ENCODE results near the gene QSOX2. TPM values are rescaled to one million over a fixed set of nuclear protein-coding genes. Genes with fewer than 3 reads are reported as not detected.

The QSOX2 gene
- total RNA-seq, 4 donors from 2014 or later, result 2.9 to 7.1 (median 5.5) TPM

DNA sequence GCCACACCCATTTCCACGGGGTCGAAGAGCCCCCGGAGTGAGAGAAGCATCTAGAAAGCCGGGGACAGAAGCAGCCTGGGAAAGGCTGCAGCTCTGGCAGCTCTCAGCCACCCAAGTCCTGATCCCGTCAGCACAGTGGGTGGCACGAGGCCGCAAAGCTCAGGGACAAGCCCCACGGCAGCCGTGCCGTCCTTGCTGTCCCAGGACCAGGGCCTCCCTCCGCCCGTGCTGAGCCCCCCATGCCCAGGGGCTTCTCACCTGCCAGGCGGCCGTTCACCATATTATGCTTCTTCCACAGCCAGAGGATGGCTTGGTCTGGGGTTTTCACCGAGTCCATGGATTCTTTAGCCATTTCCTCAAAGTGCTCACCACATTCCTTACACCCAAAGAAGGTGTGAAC is 34.6 kb downstream of the QSOX2 start:
- Histone ChIP-seq H3K4me1 (no peaks in the 10 kb centered on the region), H3K27ac (no peak overlapping the region), H3K36me3 (peaks cover 7 to 84% (median 17%) of the 10 kb centered on the region in 3 donors), H3K9me3 (peaks cover 0 to 5% (median 4%) of the 10 kb centered on the region in 3 donors), H3K4me3 (no peak overlapping the region), H3K27me3 (peaks cover 0 to 9% (median 0%) of the 10 kb centered on the region in 4 donors)
- DNase-seq, result no peak
- intact Hi-C loops (cut with DNase I), result no loop called here
- 88 to 89% methylated on average over 8 to 15 of the region's 15 CpGs for WGBS, 2 donors
- TF ChIP-seq, protein P1, sequence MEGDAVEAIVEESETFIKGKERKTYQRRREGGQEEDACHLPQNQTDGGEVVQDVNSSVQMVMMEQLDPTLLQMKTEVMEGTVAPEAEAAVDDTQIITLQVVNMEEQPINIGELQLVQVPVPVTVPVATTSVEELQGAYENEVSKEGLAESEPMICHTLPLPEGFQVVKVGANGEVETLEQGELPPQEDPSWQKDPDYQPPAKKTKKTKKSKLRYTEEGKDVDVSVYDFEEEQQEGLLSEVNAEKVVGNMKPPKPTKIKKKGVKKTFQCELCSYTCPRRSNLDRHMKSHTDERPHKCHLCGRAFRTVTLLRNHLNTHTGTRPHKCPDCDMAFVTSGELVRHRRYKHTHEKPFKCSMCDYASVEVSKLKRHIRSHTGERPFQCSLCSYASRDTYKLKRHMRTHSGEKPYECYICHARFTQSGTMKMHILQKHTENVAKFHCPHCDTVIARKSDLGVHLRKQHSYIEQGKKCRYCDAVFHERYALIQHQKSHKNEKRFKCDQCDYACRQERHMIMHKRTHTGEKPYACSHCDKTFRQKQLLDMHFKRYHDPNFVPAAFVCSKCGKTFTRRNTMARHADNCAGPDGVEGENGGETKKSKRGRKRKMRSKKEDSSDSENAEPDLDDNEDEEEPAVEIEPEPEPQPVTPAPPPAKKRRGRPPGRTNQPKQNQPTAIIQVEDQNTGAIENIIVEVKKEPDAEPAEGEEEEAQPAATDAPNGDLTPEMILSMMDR (IDR thresholded peaks at IDR 0.05), result no peak
- no peak for TF ChIP-seq POLR2A (IDR thresholded peaks at IDR 0.05)

DNA sequence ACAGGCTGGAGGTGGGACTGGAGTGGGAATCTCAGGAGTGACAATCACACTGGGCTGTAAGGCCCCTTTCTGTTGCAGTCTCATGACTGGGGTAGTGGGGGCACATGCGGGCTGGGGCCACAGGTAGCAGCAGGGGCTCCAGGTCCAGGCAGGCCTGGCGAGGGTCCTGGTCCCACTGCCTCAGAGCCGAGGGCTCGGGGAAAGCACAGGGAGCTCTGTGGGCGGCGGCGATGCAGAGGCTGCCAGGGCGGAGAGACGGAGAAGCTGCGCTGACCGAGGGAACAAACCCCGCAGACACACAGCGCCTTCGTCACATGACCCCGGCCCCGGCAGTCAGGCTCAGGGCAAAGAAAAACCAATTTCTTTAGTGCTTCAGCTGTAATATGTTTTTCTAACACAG is 35.3 kb downstream of the QSOX2 start:
- peaks cover 0 to 1% (median 0%) of the 10 kb centered on the region in 3 donors for H3K4me1 ChIP-seq
- intact Hi-C loops (cut with DNase I), result no loop called here
- peaks cover 0 to 5% (median 4%) of the 10 kb centered on the region in 3 donors for H3K9me3 ChIP-seq
- H3K36me3 ChIP-seq, result peaks cover 7 to 77% (median 17%) of the 10 kb centered on the region in 3 donors
- H3K27ac ChIP-seq, result no peak overlapping the region
- no peak for DNase-seq
- H3K27me3 ChIP-seq, result peaks cover 0 to 9% (median 0%) of the 10 kb centered on the region in 4 donors
- no peak for TF ChIP-seq POLR2A (IDR thresholded peaks at IDR 0.05)
- WGBS, 2 donors, result 94 to 98% methylated on average over 10 to 14 of the region's 16 CpGs
- no peak overlapping the region for H3K4me3 ChIP-seq

DNA sequence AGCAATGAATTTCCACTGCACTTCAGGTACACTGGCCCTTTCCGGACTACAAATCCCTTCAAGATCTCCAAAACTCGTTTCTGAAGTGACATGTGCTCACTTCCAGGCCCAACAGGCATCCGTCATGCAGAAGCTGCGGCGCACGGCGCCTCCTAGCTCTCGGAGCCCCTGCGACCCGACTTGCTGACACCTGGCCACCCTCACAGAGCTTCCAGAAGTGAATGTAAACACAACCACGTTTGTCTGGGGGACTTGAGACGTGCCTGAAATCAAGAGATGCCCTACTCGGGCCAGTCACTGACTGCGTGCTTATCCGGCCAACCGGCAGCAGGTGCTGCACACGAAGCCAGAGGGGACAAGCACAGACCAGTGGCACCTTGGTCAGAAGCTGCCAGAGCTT is 35.8 kb downstream of the QSOX2 start:
- WGBS, 2 donors, result 77 to 86% methylated on average over 8 to 11 of the region's 17 CpGs
- DNase-seq, result no peak
- peaks cover 0 to 14% (median 1%) of the 10 kb centered on the region in 4 donors for H3K27me3 ChIP-seq
- peaks cover 0 to 6% (median 0%) of the 10 kb centered on the region in 3 donors for H3K4me1 ChIP-seq
- peaks cover 0 to 5% (median 4%) of the 10 kb centered on the region in 3 donors for H3K9me3 ChIP-seq
- no peak overlapping the region for H3K27ac ChIP-seq
- TF ChIP-seq POLR2A (IDR thresholded peaks at IDR 0.05), result no peak
- TF ChIP-seq, protein P1 (IDR thresholded peaks at IDR 0.05), result no peak
- intact Hi-C loops (cut with DNase I), result loop anchor here (10.0 kb wide), 1 partner anchor 65 kb away; no protein-coding TSS in a partner anchor
- H3K4me3 ChIP-seq, result no peak overlapping the region
- H3K36me3 ChIP-seq, result peaks cover 5 to 72% (median 13%) of the 10 kb centered on the region in 3 donors

DNA sequence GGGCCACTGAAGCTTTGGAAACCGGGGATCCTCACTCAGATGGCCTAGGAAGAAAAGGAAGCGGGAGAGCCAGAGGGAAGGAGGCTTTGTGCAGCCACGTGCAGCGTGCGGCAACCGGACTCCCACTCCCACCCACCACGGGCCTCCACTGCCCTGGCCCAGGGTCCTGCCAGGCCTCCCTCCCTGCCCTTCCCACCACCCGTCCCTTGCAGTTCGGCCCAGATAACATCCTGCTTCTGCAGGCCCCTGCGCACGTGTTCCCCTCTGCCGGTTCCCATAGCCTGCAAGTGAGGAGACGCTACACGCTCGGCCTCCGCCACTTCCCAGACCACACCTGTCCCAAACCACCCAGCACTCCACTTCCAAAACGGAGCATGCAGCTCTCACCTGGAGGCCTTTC is 36.4 kb downstream of the QSOX2 start:
- H3K27me3 ChIP-seq, result peaks cover 0 to 20% (median 7%) of the 10 kb centered on the region in 4 donors
- no peak overlapping the region for H3K27ac ChIP-seq
- DNase-seq, result no peak
- TF ChIP-seq POLR2A (IDR thresholded peaks at IDR 0.05), result no peak
- TF ChIP-seq, protein P1 (IDR thresholded peaks at IDR 0.05), result no peak
- H3K4me3 ChIP-seq, result no peak overlapping the region
- 83 to 95% methylated on average over 4 to 16 of the region's 17 CpGs for WGBS, 2 donors
- peaks cover 0 to 66% (median 10%) of the 10 kb centered on the region in 3 donors for H3K36me3 ChIP-seq
- H3K9me3 ChIP-seq, result peaks cover 0 to 5% (median 2%) of the 10 kb centered on the region in 3 donors
- intact Hi-C loops (cut with DNase I), result loop anchor here (10.0 kb wide), 1 partner anchor 64 kb away; no protein-coding TSS in a partner anchor
- peaks cover 0 to 10% (median 0%) of the 10 kb centered on the region in 3 donors for H3K4me1 ChIP-seq

DNA sequence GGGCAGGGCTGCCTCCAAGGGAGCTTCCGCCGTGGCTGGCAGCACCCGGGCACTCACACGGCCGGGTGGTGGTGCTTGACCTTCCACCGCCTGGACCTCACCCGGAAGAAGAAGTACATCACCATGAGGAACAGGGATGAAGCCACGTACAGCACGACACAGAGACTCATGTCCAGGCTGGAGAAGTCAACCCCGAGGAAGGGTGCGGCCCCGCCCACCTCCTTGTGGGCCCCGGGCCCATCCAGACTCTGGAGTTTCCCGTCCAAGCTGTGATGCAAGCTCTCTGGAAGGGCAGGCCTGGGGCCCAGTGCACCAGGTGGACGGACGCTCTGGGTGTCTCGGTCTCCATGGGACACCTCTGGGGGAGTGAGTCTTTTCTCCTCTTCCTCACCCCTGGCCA is 36.9 kb downstream of the QSOX2 start:
- peaks cover 0 to 10% (median 0%) of the 10 kb centered on the region in 3 donors for H3K4me1 ChIP-seq
- H3K27me3 ChIP-seq, result peaks cover 0 to 25% (median 12%) of the 10 kb centered on the region in 4 donors
- H3K4me3 ChIP-seq, result no peak overlapping the region
- intact Hi-C loops (cut with DNase I), result loop anchor here (10.0 kb wide), 1 partner anchor 64 kb away; no protein-coding TSS in a partner anchor
- 78 to 94% methylated on average over 6 to 10 of the region's 17 CpGs for WGBS, 2 donors
- TF ChIP-seq POLR2A (IDR thresholded peaks at IDR 0.05), result no peak
- TF ChIP-seq, protein P1 (IDR thresholded peaks at IDR 0.05), result no peak
- no peak for DNase-seq
- H3K9me3 ChIP-seq, result peaks cover 0 to 2% (median 0%) of the 10 kb centered on the region in 3 donors
- H3K27ac ChIP-seq, result no peak overlapping the region
- peaks cover 0 to 61% (median 7%) of the 10 kb centered on the region in 3 donors for H3K36me3 ChIP-seq
